ENCODE data around the gene SLC6A19. TPM values are rescaled to one million over a fixed set of nuclear protein-coding genes. Genes with fewer than 3 reads are reported as not detected.

Gene SLC6A19
- total and polyA plus RNA-seq, 4 donors, result 0.17 to 4.9 (median 0.91) TPM

GRCh38 chr5:1167728-1168709 is 33.4 kb upstream of the SLC6A19 start:
- peak; percentile 74 for DNase-seq (ENCODE audit: low spot score)
- 14% methylated on average over 28 of the region's 28 CpGs for WGBS
- H3K9me3 ChIP-seq (ENCODE audit: control insufficient read depth in 4 of 4, low read length in 3 of 4), result no peaks in the 10 kb centered on the region
- H3K4me1 ChIP-seq (ENCODE audit: control insufficient read depth in 4 of 4, insufficient read depth in 4 of 4, low read length in 3 of 4), result peaks cover 0 to 8% (median 3%) of the 10 kb centered on the region in 4 donors
- no peak overlapping the region for H3K4me3 ChIP-seq (ENCODE audit: low read depth in 1 of 3, low read length in 3 of 3)
- H3K27ac ChIP-seq (ENCODE audit: low read depth in 1 of 2, low read length in 2 of 2), result no peak overlapping the region
- no peak overlapping the region for H3K9ac ChIP-seq (ENCODE audit: low read depth in 1 of 2, low read length in 2 of 2)
- H3K36me3 ChIP-seq (ENCODE audit: control insufficient read depth in 4 of 4, insufficient read depth in 3 of 4, low read depth in 1 of 4, low read length in 3 of 4), result no peaks in the 10 kb centered on the region
- H3K27me3 ChIP-seq (ENCODE audit: control insufficient read depth in 4 of 4, insufficient read depth in 4 of 4, low read length in 3 of 4), result no peaks in the 10 kb centered on the region
- TF ChIP-seq YY1 (IDR thresholded peaks at IDR 0.05) (no peak), SP1 (IDR thresholded peaks at IDR 0.05) (peak; percentile 22), HNF4G (IDR thresholded peaks at IDR 0.05) (no peak), RXRA (IDR thresholded peaks at IDR 0.05) (peak; percentile 39 to 46), RAD21 (IDR thresholded peaks at IDR 0.05) (peak; percentile 80 to 89), GABPA (IDR thresholded peaks at IDR 0.05 in 1 of 2, conservative IDR thresholded peaks at IDR 0.05 in 1 of 2) (no peak), FOXA1 (IDR thresholded peaks at IDR 0.05) (no peak), ATF3 (IDR thresholded peaks at IDR 0.05) (no peak), CTCF (IDR thresholded peaks at IDR 0.05; ENCODE audit: low read depth, low read length, missing input control) (peak; percentile 90), TAF1 (conservative IDR thresholded peaks at IDR 0.05) (no peak), HNF4A (conservative IDR thresholded peaks at IDR 0.05) (peak; percentile 25 to 30), MAX (IDR thresholded peaks at IDR 0.05) (no peak), EGR1 (IDR thresholded peaks at IDR 0.05; ENCODE audit: low read depth in 2 of 2) (no peak)

GRCh38 chr5:1168796-1169195 is 32.6 kb upstream of the SLC6A19 start:
- 82% methylated on average over 16 of the region's 16 CpGs for WGBS
- Histone ChIP-seq H3K27ac (ENCODE audit: low read depth in 1 of 2, low read length in 2 of 2) (no peak overlapping the region), H3K27me3 (ENCODE audit: control insufficient read depth in 4 of 4, insufficient read depth in 4 of 4, low read length in 3 of 4) (no peaks in the 10 kb centered on the region), H3K9ac (ENCODE audit: low read depth in 1 of 2, low read length in 2 of 2) (no peak overlapping the region), H3K36me3 (ENCODE audit: control insufficient read depth in 4 of 4, insufficient read depth in 3 of 4, low read depth in 1 of 4, low read length in 3 of 4) (no peaks in the 10 kb centered on the region), H3K4me1 (ENCODE audit: control insufficient read depth in 4 of 4, insufficient read depth in 4 of 4, low read length in 3 of 4) (peaks cover 0 to 8% (median 3%) of the 10 kb centered on the region in 4 donors), H3K4me3 (ENCODE audit: low read depth in 1 of 3, low read length in 3 of 3) (no peak overlapping the region), H3K9me3 (ENCODE audit: control insufficient read depth in 4 of 4, low read length in 3 of 4) (no peaks in the 10 kb centered on the region)
- DNase-seq (ENCODE audit: low spot score), result no peak
- TF ChIP-seq GABPA (IDR thresholded peaks at IDR 0.05 in 1 of 2, conservative IDR thresholded peaks at IDR 0.05 in 1 of 2) (no peak), HNF4A (conservative IDR thresholded peaks at IDR 0.05) (no peak), HNF4G (IDR thresholded peaks at IDR 0.05) (no peak), ATF3 (IDR thresholded peaks at IDR 0.05) (no peak), RAD21 (IDR thresholded peaks at IDR 0.05) (no peak), REST (IDR thresholded peaks at IDR 0.05) (no peak)
